Measurements from ENCODE around the gene SIK3.
"Not testable (repeated sequence)": the region's sequence is repeated elsewhere in the genome, so short reads cannot be mapped to it uniquely, and the experiment has no call there.

Gene SIK3

DNA sequence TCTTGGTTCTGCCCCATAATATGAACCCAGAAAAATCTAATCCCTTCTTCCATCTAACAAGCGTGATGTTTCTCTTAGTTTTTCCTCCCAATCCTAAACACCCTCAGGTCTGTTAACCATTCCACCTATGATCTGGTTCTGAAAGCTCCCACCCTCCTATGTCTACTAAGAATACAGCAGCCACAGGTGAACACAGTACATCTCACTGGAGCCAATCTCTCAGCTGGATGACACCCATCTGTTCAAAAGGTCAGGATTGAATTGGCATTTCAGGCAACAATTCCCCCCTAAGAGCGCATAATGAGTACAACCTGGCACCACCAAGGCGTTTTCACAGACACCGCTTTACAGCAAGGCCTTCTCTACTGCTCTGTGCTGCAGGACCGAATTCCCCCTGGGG, 241.8 kb downstream of the SIK3 start:
- DNase-seq, result no peak

DNA sequence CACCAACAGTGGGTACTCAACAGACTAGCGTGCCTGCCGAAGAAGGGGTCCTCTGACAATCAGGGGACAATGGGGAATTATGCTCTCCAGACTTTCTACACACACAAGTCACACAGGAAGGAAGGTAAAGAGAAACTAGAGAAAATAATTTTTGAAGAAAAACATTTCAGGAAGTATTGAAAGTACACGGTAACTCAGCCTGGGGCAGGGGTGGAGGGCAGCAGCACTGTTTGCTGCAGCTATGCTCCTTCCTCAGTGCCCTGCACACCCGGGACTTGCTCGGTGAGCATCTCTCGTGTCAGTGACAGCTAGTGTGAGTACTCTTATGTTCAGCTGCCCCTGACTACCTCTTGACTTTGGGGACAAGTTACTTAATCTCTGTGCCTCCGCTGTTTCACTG, 242.8 kb downstream of the SIK3 start:
- no peak for DNase-seq

DNA sequence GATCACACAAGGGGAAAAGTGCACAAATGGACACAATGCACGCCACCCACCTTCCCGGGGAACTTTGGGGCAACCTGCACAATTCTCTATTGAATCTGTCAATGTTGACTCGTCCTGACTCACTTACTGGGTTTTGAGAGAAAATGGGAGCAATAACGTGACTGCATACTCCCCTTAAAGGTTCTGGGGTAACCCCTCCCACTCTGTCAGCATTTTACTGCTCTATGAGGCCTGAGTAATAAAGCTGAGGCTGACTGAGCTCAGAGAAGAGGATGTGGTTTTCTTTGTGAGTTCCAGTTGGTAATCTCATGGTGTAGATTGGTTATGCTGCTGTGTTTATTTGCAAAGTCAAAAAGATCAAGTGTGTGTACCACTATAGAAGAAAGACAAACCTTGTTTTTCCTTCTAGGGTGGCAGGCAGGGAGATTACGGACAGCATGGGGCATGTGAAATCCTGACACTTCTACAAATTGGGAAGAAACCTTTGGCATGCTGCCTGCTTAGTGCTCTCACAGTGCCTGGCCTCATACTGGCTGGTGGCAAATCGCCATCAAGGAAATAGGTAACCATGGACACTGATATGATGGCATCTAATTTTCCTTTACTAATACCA, 244.7 kb downstream of the SIK3 start:
- DNase-seq, result no peak

DNA sequence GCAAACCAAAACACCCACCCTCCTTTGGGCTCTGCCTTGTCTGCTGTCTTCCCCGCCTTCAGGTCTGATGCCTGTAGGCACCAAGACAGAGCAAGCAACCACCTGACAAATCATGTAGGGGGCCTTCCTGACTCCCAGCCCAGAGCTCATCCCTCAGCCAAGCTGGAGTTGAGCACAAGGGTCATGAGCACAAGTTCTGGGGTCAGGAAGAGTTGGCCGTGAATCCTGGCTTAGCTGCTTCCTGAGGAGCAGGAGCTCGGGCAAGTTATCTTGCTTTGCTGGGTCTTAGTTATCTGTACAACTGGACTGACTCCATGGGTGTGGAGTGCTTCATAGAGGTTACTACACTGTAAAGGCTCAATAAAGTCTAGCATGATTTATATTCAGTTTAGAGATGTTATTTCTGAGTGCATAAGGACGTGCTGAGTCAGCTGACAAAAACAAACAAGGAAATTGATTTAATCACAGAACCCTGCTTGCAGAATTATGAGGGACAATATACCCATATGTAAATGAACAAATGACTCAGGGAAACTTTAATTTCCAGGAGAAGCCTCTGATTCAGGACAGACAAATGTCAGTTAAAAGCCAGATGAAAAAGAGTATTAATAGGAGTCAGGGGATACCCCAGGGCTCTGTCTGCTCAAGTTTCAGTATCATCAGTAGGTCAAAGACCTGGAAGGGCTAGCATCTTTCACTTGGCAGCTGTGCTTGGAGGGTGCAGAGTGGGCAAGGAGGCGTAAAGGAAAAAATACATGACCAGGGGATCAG, 245.8 kb downstream of the SIK3 start:
- DNase-seq, result no peak

DNA sequence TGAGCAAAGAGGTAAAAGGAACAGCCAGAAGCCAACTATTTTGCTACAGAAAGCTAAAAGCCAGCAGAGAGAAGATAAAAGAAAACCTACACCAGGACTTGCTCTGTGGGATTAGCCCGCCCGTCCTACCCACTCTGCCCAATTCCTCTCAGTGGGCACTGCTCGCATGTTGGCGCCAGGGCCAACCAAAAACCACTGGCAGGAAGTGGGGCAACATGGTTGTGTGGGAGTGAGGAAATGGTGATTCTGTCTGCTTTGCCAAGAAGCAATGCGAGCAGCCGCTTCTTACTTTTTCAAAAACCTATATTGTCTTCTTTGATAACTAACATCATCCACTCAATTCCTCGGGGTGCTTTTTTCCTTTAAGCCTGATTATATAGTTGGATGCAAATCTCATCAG, 246.6 kb downstream of the SIK3 start:
- no peak for DNase-seq

DNA sequence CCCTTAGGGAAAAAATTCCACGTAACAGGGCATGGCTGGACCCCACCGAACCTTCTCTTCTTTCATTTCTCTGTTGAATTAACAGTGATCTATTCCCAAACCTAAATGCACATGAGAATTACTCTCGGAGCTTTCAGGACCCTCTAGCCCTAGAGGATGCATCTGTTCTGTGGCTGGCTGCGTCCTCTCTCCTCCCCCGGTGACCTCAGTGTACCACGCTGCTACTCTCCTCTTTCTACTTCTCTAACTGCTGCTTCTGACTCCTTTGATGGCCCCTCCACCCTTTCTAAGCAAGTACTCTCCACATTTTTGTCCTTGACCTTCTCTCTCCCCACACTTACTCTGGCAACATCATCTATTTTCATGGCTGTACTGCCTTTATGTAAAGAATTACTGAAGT, 248.7 kb downstream of the SIK3 start:
- no peak for DNase-seq

DNA sequence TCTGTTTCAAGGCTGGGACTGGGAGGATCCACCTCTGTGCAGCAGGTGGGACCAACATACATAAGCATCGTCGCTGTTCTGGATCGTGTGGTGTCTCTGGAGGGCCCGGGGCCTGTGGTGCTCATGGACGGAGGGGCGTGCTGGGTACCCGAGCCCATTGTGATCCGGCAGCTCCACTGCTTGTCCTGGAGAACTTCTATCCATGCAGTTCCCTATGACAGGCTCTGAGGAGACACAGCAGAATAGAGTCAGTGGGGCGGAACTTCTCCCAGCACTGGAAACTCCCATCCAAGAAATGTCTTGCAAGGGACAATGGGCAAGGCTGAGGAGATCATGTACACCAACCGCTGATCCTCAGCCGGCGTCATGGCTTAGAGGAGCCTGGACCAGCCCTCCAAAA, 249.2 kb downstream of the SIK3 start:
- no peak for DNase-seq

DNA sequence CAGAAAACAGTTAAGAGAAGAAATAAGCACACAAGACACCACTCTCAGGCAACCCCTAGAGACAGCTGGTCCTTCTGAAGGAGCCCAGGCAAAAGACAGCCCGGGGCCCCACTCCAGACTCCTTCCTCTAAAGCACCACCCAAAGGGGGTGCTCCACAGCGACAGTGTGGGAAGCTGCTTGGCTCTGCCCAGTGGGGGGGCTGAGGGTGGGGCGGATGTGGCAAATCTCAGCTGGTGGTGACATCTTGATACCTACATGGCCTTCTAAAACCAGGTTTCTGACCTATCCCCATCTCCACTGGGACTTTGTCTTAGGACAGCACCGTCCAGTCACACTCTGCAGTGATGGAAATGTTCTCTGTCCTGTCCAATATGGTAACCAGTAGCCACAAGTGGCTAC, 250.6 kb downstream of the SIK3 start:
- no peak for DNase-seq

DNA sequence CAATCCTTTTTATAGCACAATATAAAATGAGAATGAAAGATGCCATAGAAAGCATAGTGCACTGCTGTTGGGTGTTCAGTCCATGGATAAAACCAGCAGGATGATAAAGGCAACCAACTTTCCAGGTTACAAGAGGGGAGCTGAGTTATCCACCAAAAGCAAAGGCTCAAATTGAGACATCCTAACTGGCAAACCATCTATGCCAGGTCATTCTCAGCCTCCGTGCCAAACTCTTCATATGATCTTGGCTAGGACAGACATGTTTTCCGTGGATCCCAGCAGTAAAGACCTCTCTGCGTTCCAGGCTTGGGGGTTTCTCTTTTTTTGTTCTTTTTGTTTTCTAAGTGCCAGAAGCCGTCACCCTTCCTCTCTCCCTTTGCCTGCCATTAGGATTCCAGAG, 253.5 kb downstream of the SIK3 start:
- no peak for DNase-seq

DNA sequence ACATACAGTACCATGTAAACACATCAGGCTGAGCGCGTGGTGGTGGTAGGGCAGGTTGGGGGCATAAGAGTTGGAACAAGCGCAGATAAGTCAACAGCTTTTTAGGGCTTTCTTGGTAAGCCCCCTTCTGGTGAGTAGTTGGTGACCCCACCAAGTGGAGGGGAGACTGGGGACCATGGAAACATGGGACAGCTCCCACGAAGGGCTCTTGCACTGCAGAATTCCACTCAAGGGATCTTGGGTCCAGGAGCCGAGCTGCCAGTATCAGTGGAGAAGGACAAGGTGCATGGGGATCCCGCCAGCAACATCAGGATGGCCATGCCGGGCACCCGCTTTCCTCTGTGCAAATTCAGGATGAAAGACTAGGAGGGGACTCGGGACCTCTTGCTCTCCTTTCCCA, 254.6 kb downstream of the SIK3 start:
- DNase-seq, result no peak

DNA sequence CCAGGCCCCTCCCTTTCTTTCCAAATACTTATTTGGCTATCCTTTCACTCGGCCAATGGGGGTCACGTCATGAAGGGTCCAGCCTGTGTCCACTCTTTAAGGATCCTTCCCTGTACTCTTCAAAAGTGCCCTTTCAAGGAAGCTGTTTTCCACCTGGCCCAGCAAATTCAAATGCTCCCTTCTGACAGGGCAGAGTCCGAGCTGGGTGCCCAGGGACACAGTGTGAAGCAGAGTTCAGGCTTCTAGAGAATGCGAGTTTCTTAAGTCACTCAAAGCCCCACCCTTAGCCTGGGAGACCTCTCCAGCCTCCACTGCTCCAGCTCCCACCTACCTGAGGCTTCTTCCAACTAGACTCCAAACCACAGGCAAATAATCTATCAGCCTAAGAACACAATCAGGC, 255.3 kb downstream of the SIK3 start:
- no peak for DNase-seq

DNA sequence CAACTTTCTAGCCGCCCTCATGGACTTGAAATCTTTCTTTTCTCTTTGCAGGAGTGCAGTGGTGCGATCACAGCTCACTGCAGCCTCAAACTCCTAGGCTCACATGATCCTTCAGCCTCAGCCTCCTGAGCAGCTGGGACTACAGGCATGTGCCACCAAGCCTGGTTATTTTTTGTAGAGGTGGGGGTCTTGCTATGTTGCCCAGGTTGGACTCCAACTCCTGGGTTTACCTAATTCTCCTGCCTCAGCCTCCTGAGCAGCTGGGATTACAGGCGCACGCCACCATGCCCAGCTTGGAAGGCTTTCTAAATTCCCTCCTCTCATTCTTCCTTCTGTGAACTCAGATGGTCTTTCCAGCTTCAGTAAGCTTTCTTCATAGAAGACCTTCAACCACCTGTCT, 256.1 kb downstream of the SIK3 start:
- no peak for DNase-seq

DNA sequence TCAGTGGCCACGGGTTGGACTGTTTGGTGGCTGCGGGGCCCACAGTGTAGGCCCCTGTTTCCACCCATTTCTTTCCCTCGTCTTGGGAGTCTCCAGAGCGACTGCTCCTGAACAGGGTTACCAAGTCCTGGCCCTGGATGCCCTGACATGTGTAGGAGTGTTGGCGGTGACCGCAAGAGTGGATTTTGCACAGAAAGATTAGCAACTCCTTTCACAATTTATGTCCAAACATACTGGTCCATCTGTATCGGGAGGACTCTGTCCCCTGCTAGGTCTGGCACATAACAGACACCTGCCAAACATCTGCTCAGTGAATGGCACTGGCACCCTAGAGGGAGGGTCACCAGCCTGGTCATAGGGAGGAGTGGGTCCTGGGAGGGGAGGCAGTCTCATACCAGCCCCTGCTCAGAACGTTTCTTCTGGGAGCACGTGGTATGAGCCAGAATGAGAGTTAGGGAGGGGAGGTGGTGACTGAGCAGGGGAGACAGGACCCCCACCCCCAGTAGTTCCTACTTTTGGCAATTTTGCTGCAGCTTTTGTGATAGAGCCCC, 257.4 kb downstream of the SIK3 start:
- DNase-seq, result no peak

DNA sequence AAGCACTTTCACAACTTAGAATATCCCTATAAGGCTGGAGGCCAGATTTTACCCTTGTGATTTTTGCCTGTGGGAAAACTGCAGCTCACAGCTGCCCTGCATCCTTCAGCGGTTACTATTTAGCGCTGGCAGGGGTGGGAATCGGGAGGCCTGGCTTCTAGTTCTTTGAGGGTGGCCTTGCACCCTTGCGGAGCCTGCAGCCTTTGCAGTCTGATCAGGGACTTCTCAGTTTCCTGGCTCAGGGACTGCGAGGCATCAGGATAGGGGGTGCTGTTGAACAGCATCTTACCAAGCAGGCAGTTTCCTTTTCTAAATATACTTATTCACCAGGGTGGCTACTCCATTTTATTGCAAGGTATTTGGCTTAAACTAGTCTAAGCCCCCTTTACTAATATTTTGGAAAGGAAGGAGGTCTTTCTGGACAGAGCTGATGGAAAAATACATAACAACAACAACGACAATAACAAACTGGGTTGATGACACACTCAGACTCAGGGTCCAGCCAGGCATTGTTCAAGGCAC, 257.9 kb downstream of the SIK3 start:
- DNase-seq, result no peak

DNA sequence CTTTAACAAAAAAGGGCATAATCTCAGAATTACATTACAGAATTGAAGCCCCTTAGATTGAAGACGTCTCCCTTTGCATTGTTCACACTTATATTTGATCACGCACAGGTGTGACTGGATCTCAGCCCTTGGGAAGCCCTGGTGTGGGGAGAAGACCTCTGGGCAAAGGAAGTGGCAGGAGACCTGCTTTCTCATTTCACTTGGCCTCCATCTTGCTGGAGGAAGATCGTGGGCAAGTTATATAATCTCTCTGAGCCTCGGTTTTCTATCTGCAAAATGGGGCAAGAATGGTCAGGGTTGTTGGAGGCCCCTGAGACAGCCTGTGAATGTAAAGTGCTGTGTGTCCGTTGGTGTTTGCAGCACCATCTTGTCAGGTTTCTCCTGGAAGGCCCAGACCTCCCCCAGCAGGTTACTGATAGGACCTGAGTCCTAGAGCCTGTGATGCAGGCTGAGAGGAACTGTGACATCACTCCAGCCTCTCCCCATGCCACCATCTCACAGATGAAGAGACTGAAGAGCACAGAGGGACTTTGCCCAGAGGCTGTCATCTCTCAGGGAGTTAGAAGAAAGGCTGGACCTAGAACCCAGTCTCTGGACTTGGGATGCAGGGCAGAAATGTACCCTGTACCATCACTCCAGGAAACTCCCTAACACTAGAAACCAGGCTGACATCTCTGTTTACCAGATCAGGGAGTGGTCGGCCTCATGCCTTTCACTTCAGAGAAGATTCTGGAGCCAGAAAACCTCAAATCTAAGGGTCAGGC, 259.7 kb downstream of the SIK3 start:
- DNase-seq, result no peak

DNA sequence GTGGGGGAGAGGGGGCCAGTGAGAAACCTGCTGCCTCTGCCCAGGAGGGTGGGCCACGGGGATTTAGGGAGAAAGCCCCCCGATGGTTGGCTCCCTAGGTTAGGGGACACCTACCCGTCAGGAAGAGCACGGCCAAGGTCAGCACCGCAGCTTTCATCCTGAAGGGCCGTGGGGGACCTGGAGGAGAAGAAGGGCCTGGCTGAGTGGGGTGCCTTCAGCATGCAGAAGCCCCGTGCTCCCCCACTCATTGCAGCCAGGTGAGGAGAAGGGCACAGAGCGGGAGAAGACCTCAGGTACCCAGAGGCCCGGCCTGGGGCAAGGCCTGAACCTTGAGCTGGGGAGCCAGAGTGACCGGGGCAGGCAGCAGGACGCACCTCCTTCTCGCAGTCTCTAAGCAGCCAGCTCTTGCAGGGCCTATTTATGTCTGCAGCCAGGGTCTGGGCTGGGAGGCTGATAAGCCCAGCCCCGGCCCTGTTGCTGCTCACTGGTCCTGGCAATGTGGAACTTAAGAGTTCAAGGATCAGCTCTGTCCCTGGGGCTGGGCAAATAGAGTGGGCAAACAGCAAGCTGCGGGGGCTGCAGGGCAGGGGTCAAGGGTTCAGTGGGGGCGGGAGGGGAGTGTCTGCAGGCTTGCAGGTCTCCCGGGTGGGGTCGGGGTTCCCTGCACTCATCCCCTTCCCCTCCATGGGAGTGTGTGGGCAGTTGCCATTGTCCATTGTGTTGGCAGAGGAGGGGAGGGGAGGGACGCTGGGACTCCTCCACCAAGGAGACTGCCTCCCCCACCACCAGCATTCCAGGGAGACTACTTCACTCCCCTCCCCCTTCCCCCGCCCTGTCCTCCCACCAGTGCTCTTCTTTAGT, 260.8 kb downstream of the SIK3 start, which contains the start of gene APOA1:
APOA1 (minus strand) TSS at position 392 of the 861 bp plus-strand sequence; CDS start at position 157, 235 bp downstream.
- no peak for DNase-seq

DNA sequence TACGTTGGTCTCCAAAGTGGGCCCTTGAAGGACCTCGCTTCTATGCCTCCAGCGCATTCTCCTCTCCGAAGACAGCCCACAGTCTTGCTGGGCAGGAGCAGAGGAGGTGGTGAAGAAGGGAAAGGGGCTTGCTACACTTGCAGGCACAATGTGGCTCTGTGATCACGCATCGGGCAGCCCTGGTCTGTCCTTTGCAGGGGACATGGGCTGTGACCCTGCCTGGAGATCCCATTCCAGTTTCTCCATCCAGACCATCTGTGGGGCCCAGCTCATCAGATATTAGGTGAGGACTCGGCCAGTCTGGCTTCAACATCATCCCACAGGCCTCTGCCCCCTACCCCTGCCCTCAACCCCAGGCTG, 261.6 kb downstream of the SIK3 start:
- no peak for DNase-seq

DNA sequence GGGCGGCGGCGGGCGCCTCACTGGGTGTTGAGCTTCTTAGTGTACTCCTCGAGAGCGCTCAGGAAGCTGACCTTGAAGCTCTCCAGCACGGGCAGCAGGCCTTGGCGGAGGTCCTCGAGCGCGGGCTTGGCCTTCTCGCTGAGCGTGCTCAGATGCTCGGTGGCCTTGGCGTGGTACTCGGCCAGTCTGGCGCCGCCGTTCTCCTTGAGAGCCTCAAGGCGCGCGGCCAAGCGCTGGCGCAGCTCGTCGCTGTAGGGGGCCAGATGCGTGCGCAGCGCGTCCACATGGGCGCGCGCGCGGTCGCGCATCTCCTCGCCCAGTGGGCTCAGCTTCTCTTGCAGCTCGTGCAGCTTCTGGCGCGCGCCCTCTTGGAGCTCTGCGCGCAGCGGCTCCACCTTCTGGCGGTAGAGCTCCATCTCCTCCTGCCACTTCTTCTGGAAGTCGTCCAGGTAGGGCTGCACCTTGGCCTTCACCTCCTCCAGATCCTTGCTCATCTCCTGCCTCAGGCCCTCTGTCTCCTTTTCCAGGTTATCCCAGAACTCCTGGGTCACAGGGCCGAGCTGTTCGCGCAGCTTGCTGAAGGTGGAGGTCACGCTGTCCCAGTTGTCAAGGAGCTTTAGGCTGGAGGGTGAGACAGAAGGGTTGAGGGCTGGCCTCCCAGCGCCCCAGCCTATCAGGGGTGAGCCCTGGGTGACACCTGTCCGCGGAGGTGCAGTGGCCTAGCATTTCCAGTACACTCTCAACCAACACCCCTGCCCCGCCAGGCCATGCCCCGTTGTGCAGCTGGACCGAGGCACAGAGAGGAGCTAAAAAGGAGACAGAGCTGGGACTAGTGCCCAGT, 262.2 kb downstream of the SIK3 start:
- DNase-seq, result peak; percentile 88 to 94

DNA sequence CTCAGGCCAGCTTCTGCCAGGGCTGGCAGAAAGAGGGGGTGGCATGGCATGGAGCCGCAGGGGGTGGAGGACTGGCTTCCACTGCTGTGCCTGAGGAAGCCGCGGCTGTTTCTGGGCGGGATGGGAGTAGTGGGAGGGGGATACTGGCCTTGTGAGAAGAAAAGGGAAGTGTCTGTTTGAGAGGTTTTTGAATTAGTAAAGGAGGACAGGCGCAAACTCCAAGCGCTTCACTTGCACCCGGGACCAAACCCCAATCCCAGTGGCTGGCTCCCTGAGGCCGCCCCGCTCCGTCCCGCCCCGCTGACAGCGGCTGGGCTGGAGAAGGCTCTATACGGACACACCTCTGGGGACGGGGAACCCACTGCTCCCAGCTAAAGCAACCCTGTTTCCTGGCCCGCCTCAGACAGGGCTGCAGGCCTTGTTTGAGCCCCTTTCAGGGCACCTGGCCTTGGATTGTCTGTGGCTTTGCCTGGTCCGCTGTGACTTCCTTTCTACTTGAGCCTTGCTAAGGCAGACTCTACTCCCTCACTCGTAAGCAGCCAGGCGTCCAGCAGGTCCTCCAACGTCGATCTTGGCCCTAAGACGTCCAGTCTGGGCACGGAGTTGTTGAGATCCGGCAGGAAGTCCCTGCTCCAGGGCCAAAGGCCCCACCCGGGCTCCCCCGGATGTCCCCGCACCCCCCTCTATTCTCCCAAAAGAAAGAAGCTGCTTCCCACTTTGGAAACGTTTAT, 263.0 kb downstream of the SIK3 start:
- DNase-seq, result no peak

DNA sequence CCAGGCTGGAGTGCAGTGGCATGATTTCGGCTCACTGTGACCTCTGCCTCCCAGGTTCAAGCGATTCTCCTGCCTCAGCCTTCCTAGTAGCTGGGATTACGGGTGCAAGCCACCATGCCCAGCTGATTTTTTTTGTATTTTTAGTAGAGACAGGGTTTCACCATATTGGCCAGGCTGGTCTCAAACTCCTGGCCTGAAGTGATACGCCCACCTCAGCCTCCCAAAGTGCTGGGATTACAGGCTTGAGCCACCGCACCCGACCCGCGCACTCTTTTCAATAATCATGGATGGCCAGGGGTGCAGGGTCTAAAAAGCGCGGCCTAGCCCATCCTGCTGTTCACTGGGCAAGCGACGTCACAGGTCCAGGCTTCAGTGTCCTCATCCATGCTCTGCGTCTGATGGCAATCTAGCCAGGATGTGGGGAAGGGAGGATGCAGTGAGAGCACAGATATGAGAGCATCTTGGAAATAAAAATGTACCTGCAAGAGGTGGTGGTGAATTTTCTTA, 263.6 kb downstream of the SIK3 start:
- not testable (repeated sequence) for DNase-seq

All from NCI-H524 (cell line).